ENCODE measurements around the gene PARD6A. TPM values are rescaled to one million over a fixed set of nuclear protein-coding genes. Genes with fewer than 3 reads are reported as not detected.
A peak's percentile ranks its signal among the peaks of the same experiment; 100 is the strongest.

The PARD6A gene
- polyA plus RNA-seq, 1 donor (not counting 4 experiments of a cell fraction or from before 2014, with no cell fraction given), result 0.20 TPM

- Histone ChIP-seq H4K20me1 (ENCODE audit: control insufficient read depth, extremely low read depth, insufficient read depth, low read length) (no peaks in the 10 kb centered on the region), H3K9ac (ENCODE audit: control insufficient read depth, extremely low read depth, insufficient read depth, low read length) (peak within 1 kb of the TSS; percentile 57), H3K79me2 (ENCODE audit: control insufficient read depth, insufficient read depth, low read length) (no peaks in the 10 kb centered on the region), H2AFZ (ENCODE audit: control insufficient read depth, low read length) (peak within 1 kb of the TSS; percentile 71), H3K4me1 (ENCODE audit: control insufficient read depth, extremely low read depth, insufficient read depth, low read length) (peaks cover 10% of the 10 kb centered on the region), H3K9me3 (ENCODE audit: control insufficient read depth, low read depth, low read length) (no peaks in the 10 kb centered on the region), H3K9me1 (ENCODE audit: control insufficient read depth, extremely low read depth, insufficient read depth, low read length) (no peaks in the 10 kb centered on the region), H3K4me3 (ENCODE audit: control insufficient read depth in 2 of 3, extremely low read depth in 1 of 3, insufficient read depth in 2 of 3, low read depth in 1 of 3, low read length in 3 of 3) (peak within 1 kb of the TSS; percentile 46 to 79 (median 60)), H3K36me3 (ENCODE audit: control insufficient read depth in 2 of 2, extremely low read depth in 1 of 2, insufficient read depth in 2 of 2, low read length in 2 of 2) (peaks cover 1 to 5% of the 10 kb centered on the region in 2 experiments), H3K27me3 (ENCODE audit: control insufficient read depth, extremely low read depth, insufficient read depth, low read length) (no peaks in the 10 kb centered on the region), H3K4me2 (ENCODE audit: control insufficient read depth, extremely low read depth, insufficient read depth, low read depth, low read length) (peak within 1 kb of the TSS; percentile 85), H3K27ac (ENCODE audit: control insufficient read depth, insufficient read depth, low read length) (no peak within 1 kb of the TSS)
- DNase-seq (ENCODE audit: low read depth, low spot score) (no peak), FAIRE-seq (no peak)
- TF ChIP-seq EZH2 (IDR thresholded peaks at IDR 0.05; ENCODE audit: low read length), result no peak
- TF ChIP-seq CTCF (optimal IDR thresholded peaks at IDR 0.05 in 1 of 3, IDR thresholded peaks at IDR 0.05 in 1 of 3, conservative IDR thresholded peaks at IDR 0.05 in 1 of 3; ENCODE audit: extremely low read depth in 1 of 3, insufficient read depth in 2 of 3, low read length in 3 of 3), result no peak
- dilution Hi-C loops (cut with MboI; ENCODE audit: extremely low pct_ligation_motif_present, low sequenced_read_pairs), result no loop called here
Measured at GRCh38 chr16:67666559-67667452, 6.0 kb downstream of the PARD6A start, which contains the start of the genes C16orf86 and ENKD1. Gene C16orf86, plus strand, starts transcription at chr16:67666814. Its CDS starts 157 bp downstream, at chr16:67666971. Gene ENKD1, minus strand, starts transcription at chr16:67666750. Its CDS starts 308 bp downstream, at chr16:67666442.

GRCh38 chr16:67667453-67667816 lies 6.7 kb downstream of the PARD6A start:
- Histone ChIP-seq H3K9ac (ENCODE audit: control insufficient read depth, extremely low read depth, insufficient read depth, low read length) (no peak overlapping the region), H3K4me3 (ENCODE audit: control insufficient read depth in 2 of 3, extremely low read depth in 1 of 3, insufficient read depth in 2 of 3, low read depth in 1 of 3, low read length in 3 of 3) (peak overlapping the region in 1 of 3 experiments; percentile 60)

More at GRCh38 chr16:67667453-67667816, 6.7 kb downstream of the PARD6A start:
- Histone ChIP-seq H3K9me1 (ENCODE audit: control insufficient read depth, extremely low read depth, insufficient read depth, low read length) (no peaks in the 10 kb centered on the region), H3K9me3 (ENCODE audit: control insufficient read depth, low read depth, low read length) (no peaks in the 10 kb centered on the region), H2AFZ (ENCODE audit: control insufficient read depth, low read length) (peak overlapping the region; percentile 71), H3K27me3 (ENCODE audit: control insufficient read depth, extremely low read depth, insufficient read depth, low read length) (no peaks in the 10 kb centered on the region), H3K4me2 (ENCODE audit: control insufficient read depth, extremely low read depth, insufficient read depth, low read depth, low read length) (peak overlapping the region; percentile 85), H3K27ac (ENCODE audit: control insufficient read depth, insufficient read depth, low read length) (no peak overlapping the region), H3K79me2 (ENCODE audit: control insufficient read depth, insufficient read depth, low read length) (no peaks in the 10 kb centered on the region), H4K20me1 (ENCODE audit: control insufficient read depth, extremely low read depth, insufficient read depth, low read length) (no peaks in the 10 kb centered on the region), H3K4me1 (ENCODE audit: control insufficient read depth, extremely low read depth, insufficient read depth, low read length) (peaks cover 10% of the 10 kb centered on the region), H3K36me3 (ENCODE audit: control insufficient read depth in 2 of 2, extremely low read depth in 1 of 2, insufficient read depth in 2 of 2, low read length in 2 of 2) (peaks cover 1 to 3% of the 10 kb centered on the region in 2 experiments)
- DNase-seq (ENCODE audit: low read depth, low spot score) (no peak), FAIRE-seq (no peak)
- dilution Hi-C loops (cut with MboI; ENCODE audit: extremely low pct_ligation_motif_present, low sequenced_read_pairs), result no loop called here
- no peak for TF ChIP-seq CTCF (optimal IDR thresholded peaks at IDR 0.05 in 1 of 3, IDR thresholded peaks at IDR 0.05 in 1 of 3, conservative IDR thresholded peaks at IDR 0.05 in 1 of 3; ENCODE audit: extremely low read depth in 1 of 3, insufficient read depth in 2 of 3, low read length in 3 of 3)
- no peak for TF ChIP-seq EZH2 (IDR thresholded peaks at IDR 0.05; ENCODE audit: low read length)

Measured in keratinocyte (primary cell).